GM19328 (cell line): ENCODE measurements around the gene IL16.

Experiments used
- ATAC-seq: cut with Tn5 transposase; IDR thresholded peaks from one replicate; pipeline ENCODE4 v1.9.1; 2021; ENCODE audit warnings: mild to moderate bottlenecking, moderate library complexity; ENCODE audit not compliant: unreplicated experiment

The IL16 gene

GRCh38 chr15:81254277-81254915 is 57.7 kb downstream of the IL16 start:
- ATAC-seq = no peak

DNA sequence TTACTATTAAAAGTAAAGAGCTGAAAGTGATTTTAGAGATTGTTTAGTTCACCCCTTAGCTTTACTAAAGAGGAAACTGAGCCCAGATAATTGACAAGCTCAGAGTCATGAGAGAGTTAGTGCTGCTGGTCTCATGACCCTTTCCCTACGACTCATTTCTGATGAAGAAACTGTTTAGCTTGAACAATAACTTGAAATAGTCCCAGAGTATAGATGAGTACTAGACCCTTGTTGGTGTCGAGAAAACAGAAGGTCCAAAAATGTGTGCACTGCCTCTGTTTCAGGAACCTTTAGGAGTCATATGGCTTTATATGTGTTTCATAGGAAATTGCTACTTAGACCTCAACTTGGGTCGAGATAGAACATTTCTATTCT is 58.2 kb downstream of the IL16 start:
- no peak for ATAC-seq

- ATAC-seq = no peak
These were observed 58.8 kb downstream of the IL16 start for GRCh38 chr15:81255315-81255957.

GRCh38 chr15:81255958-81256320 is 59.3 kb downstream of the IL16 start:
- ATAC-seq = no peak

- no peak for ATAC-seq
These were observed 60.2 kb downstream of the IL16 start for GRCh38 chr15:81256916-81257315.

DNA sequence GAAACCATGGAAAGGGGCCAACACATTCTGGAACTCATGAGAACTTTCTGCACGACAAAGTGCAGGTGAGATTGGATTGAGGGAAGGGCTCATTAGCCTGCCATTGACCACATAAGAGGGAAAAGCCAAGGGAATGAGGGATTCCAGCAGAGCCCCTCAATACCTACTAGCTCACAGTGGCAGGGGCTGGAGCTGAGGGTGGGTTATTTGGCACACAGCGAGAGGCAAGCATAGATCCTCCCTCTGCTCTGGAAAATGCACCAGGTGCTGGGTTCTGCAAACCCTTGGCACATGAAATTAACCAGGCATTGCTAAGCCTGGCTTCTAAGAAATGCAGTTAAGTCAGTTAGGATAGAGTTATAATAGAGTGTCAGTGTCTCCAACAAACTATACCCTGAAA is 60.8 kb downstream of the IL16 start:
- no peak for ATAC-seq

GRCh38 chr15:81258455-81258854 is 61.8 kb downstream of the IL16 start:
- ATAC-seq = no peak

GRCh38 chr15:81259760-81260298 is 63.1 kb downstream of the IL16 start:
- no peak for ATAC-seq

GRCh38 chr15:81261172-81261811 is 64.6 kb downstream of the IL16 start:
- ATAC-seq = no peak

DNA sequence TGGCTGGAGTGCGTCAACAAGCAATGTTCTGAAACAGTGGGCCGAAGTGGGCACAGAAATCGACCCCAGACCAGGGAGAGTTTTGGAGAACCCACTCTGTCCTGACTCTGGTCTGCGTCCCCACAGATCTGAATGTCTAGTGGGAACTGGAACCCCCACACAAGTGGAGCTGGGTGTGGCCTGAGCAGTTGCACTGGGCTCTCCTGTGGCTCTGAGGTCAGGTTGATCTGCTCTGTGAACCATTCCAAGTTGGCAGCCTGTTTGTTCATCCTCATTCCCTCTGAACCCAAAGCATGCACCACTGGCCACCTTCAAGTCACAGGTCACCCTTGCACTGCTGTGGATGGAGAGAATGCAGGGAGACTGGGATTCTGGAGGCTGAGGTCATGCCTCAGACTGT is 66.8 kb downstream of the IL16 start:
- ATAC-seq = no peak

- ATAC-seq = no peak
These were observed 67.6 kb downstream of the IL16 start for GRCh38 chr15:81264072-81264857.

GRCh38 chr15:81265256-81265943 is 68.7 kb downstream of the IL16 start:
- no peak for ATAC-seq

GRCh38 chr15:81265944-81266775 is 69.5 kb downstream of the IL16 start:
- peak; percentile 86 for ATAC-seq

GRCh38 chr15:81268340-81268739 is 71.7 kb downstream of the IL16 start:
- ATAC-seq = no peak

DNA sequence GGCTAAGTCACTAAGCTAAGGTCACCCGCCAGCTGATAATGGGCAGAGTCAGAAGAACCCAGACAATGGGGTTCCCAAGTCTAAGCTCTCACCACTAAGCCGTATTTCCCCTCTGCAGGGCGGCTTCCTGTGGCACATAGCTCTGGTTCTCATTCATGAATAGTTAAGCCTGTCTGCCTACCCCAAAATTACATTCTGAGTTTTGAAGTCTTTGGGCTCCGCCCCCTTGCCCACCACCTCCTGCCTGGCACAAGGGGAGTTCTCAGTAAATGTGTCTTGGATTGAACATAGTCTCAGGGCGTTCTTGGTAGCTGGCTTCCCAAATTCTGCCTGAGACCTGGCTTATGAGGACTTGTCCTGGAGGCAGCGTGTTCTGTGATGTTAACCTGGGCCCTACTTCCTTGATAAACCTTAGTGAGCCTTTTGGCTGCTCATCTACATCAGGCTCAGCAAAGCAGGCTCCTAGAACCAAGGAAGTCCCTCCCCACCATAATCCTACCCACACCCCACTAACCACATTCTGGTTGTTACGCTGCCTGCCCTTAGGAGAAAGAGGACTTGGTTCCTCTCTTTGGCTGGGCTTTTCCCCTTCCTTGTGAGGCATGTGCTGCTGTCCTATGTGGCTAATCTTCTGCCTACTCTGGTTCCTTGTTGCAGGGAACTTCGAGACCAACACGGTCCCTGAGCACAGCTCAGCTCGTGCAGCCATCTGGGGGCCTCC is 72.4 kb downstream of the IL16 start:
- no peak for ATAC-seq

DNA sequence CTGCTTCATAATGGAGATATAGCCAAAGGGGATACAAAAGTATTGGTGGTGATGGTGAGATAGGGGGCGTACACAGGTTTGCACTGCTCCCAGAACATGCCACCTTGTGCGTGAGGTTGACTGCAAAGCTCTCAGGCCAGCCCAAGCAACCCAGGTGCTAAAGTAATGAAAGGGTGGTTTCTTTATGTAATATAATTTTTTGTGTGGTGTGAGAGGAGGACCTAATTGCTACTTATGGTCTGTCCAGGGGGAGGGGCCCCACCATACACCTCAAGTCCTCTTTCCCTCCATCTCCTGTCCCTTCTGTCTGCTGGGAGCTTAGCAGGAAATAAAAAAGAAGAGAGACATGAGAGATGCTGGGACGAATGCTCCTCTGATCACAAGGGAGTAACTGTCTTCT is 73.5 kb downstream of the IL16 start:
- ATAC-seq = no peak

GRCh38 chr15:81270781-81271491 is 74.3 kb downstream of the IL16 start:
- no peak for ATAC-seq

DNA sequence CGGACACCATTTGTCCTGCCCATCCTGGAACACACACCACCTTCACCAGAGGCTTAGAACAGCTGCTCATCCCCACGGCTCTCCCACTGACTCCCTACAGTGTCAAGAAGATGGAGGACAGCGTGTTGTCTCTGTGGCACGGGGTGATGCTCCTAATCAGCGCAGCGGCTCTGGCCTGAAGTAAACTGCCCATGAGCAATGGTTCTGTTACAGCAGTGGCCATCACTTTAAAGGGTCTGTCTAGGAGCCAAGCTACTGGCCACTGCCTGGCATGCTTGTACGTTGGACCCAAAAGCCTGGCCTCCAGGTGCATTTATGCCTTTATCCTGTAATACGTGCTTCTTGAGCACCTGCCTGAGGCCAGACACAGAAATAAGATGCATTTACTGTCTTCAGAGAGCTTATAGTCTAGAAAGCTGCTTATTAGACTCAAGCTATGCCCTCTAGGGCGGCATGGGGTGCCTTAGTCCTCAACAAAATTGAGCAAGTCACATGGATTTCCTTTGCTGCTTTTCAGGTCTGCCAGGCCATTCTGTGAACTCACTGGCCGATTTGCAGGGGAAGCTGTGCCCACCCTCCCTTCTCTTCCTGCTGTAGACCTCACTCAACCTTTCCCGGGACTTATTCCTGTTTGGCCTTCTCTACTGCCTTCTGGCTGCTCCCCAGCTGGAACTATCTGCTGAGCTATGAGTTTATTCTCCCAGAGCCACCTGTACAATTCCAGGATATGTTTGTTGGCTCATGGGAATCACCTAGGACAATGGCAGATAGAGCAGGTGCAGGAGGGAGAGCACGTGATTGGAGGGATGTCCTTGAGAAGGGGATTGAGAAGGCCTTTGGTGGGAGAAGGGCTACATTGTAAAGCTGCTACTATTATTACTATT is 75.3 kb downstream of the IL16 start:
- no peak for ATAC-seq
